Neural cell (in vitro differentiated cells): ENCODE data around the gene ADCY4. TPM values are rescaled to one million over a fixed set of nuclear protein-coding genes. Genes with fewer than 3 reads are reported as not detected.

Source experiments
- H2AFZ ChIP-seq: fragments of 200-600, 300-800 bp; sonication (generic), shearing (Covaris generic); 2 replicates; pipeline ENCODE4 v1.6.0; 2014; ENCODE audit warnings: low read depth, mild to moderate bottlenecking, antibody characterized with exemption, low read length, moderate library complexity
- H3F3A ChIP-seq: fragments of 200-600 bp; shearing (Covaris generic); 2 replicates; pipeline ENCODE4 v1.6.1; 2016; ENCODE audit warnings: mild to moderate bottlenecking, moderate library complexity, mixed read lengths, antibody characterized with exemption, low read length; ENCODE audit not compliant: insufficient read depth, poor library complexity, severe bottlenecking
- H3K27ac ChIP-seq: fragments of 200-600, 300-800 bp; sonication (generic), shearing (Covaris generic); 2 replicates; pipeline ENCODE4 v1.5.1; 2014; ENCODE audit warnings: mild to moderate bottlenecking, low read length, moderate library complexity
- H3K27me3 ChIP-seq: fragments of 300-800, 200-600 bp; sonication (generic), shearing (Covaris generic); 2 replicates; pipeline ENCODE4 v1.6.0; 2014; ENCODE audit warnings: mild to moderate bottlenecking, low read depth, low read length, moderate library complexity; ENCODE audit not compliant: insufficient read depth
- H3K36me3 ChIP-seq: fragments of 300-800, 200-600 bp; sonication (generic), shearing (Covaris generic); 2 replicates; pipeline ENCODE4 v1.5.1; 2014; ENCODE audit warnings: mild to moderate bottlenecking, antibody characterized with exemption, low read length, moderate library complexity; ENCODE audit not compliant: insufficient read depth
- H3K4me2 ChIP-seq: fragments of 300-800, 200-600 bp; sonication (generic), shearing (Covaris generic); 2 replicates; pipeline ENCODE4 v1.6.0; 2014; ENCODE audit warnings: mild to moderate bottlenecking, low read length
- H3K4me3 ChIP-seq: fragments of 300-800, 200-600 bp; sonication (generic), shearing (Covaris generic); 2 replicates; pipeline ENCODE4 v1.5.1; 2014; ENCODE audit warnings: mild to moderate bottlenecking, low read length, moderate library complexity
- H3K79me2 ChIP-seq: fragments of 200-600 bp; shearing (Covaris generic); replicated peaks from 2 replicates; pipeline ENCODE4 v1.6.0; 2014; ENCODE audit warnings: mild to moderate bottlenecking, low read length, moderate library complexity; ENCODE audit not compliant: insufficient read depth
- H3K9ac ChIP-seq: fragments of 300-800, 200-600 bp; sonication (generic), shearing (Covaris generic); 2 replicates; pipeline ENCODE4 v1.6.1; 2016; ENCODE audit warnings: mild to moderate bottlenecking, low read length, mixed read lengths
- H3K9me2 ChIP-seq: fragments of 200-600 bp; shearing (Covaris generic); 2 replicates; pipeline ENCODE4 v1.6.1; 2016; ENCODE audit warnings: mild to moderate bottlenecking, low read length, mixed read lengths; ENCODE audit not compliant: insufficient read depth
- H3K9me3 ChIP-seq: fragments of 200-600, 300-800 bp; sonication (generic), shearing (Covaris generic); 2 replicates; pipeline ENCODE4 v1.6.1; 2016; ENCODE audit warnings: mild to moderate bottlenecking, mixed run types, low read length, moderate library complexity, mixed read lengths
- H4K20me1 ChIP-seq: fragments of 200-600 bp; shearing (Covaris generic); 2 replicates; pipeline ENCODE4 v1.6.1; 2016; ENCODE audit warnings: mild to moderate bottlenecking, mixed run types; ENCODE audit not compliant: insufficient read depth
- EP300 ChIP-seq: fragments of 450-650 bp; conservative IDR thresholded peaks from 2 replicates; pipeline ENCODE4 v1.6.1; 2014; ENCODE audit warnings: antibody characterized with exemption, mild to moderate bottlenecking, moderate library complexity; ENCODE audit not compliant: poor library complexity, severe bottlenecking
- MXI1 ChIP-seq: fragments of 450-650 bp; conservative IDR thresholded peaks from 2 replicates; pipeline ENCODE4 v1.6.1; 2014; ENCODE audit warnings: antibody characterized with exemption, mild to moderate bottlenecking; ENCODE audit not compliant: poor library complexity, severe bottlenecking
- POLR2AphosphoS5 ChIP-seq: IDR thresholded peaks from 2 replicates; pipeline ENCODE4 v1.6.1; 2012
- RAD21 ChIP-seq: fragments of 450-650 bp; conservative IDR thresholded peaks from 2 replicates; pipeline ENCODE4 v1.6.1; 2014; ENCODE audit warnings: antibody characterized with exemption, mild to moderate bottlenecking, moderate library complexity
- SMC3 ChIP-seq: fragments of 450-650 bp; conservative IDR thresholded peaks from 2 replicates; pipeline ENCODE4 v1.6.1; 2014; ENCODE audit warnings: antibody characterized with exemption, mild to moderate bottlenecking, moderate library complexity; ENCODE audit not compliant: poor library complexity
- TAF1 ChIP-seq: IDR thresholded peaks from 2 replicates; pipeline ENCODE4 v1.6.1; 2012; ENCODE audit warnings: low read depth
- polyA plus RNA-seq: library from polyadenylated mRNA; depleted of rRNA; stranded (reverse); fragments of >200 nt; gene quantifications from 2 replicates; pipeline ENCODE4 v1.2.3, GENCODE V29; 2014
- TF ChIP-seq, protein P1 (sequence below): fragments of 450-650 bp; IDR thresholded peaks from 2 replicates; pipeline ENCODE4 v1.5.1; 2014; ENCODE audit warnings: antibody characterized with exemption, mild to moderate bottlenecking, moderate library complexity; ENCODE audit not compliant: poor library complexity, severe bottlenecking
- TF ChIP-seq, protein P2 (sequence below): IDR thresholded peaks from 2 replicates; pipeline ENCODE4 v1.6.1; 2012; ENCODE audit warnings: borderline replicate concordance

Gene ADCY4
- polyA plus RNA-seq, 1 donor from 2014 or later, result not detected

DNA sequence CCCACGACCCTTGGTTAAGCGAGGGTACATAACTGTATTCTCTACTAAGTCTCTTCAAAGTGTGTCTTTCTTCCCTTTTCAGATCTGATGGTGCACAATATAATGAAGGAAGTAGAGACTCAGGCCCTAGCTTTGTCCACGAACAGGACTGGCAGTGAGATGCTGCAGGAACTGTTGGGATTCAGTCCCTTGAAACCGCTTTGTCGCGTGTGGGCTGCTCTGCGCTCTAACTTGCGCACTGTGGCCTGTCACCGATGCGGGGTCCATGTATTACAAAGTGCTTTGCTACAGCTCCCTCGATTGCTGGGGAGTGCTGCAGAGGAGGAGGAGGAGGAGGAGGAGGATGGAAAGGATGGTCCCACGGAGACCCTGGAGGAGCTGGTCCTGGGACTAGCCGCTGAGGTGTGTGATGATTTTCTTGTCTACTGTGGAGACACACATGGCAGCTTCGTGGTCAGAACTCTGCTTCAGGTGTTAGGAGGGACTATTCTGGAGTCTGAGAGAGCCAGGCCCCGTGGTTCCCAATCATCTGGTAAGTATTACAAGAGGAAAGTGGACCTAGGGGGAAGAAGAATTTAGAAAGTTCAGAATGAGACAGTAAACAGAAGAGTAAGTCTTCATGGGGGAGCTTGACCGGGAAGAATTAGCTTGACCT, 34.4 kb downstream of the ADCY4 start:
- no peaks in the 10 kb centered on the region for H3K9me2 ChIP-seq
- peak overlapping the region; percentile 68 for H3K4me2 ChIP-seq
- H2AFZ ChIP-seq, result peak overlapping the region; percentile 91
- H3K36me3 ChIP-seq, result no peaks in the 10 kb centered on the region
- peak overlapping the region; percentile 70 for H3K9ac ChIP-seq
- TF ChIP-seq EP300 (no peak), MXI1 (no peak), TAF1 (no peak), SMC3 (no peak), RAD21 (no peak)
- TF ChIP-seq, protein P1, sequence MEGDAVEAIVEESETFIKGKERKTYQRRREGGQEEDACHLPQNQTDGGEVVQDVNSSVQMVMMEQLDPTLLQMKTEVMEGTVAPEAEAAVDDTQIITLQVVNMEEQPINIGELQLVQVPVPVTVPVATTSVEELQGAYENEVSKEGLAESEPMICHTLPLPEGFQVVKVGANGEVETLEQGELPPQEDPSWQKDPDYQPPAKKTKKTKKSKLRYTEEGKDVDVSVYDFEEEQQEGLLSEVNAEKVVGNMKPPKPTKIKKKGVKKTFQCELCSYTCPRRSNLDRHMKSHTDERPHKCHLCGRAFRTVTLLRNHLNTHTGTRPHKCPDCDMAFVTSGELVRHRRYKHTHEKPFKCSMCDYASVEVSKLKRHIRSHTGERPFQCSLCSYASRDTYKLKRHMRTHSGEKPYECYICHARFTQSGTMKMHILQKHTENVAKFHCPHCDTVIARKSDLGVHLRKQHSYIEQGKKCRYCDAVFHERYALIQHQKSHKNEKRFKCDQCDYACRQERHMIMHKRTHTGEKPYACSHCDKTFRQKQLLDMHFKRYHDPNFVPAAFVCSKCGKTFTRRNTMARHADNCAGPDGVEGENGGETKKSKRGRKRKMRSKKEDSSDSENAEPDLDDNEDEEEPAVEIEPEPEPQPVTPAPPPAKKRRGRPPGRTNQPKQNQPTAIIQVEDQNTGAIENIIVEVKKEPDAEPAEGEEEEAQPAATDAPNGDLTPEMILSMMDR, result no peak
- TF ChIP-seq, protein P2, sequence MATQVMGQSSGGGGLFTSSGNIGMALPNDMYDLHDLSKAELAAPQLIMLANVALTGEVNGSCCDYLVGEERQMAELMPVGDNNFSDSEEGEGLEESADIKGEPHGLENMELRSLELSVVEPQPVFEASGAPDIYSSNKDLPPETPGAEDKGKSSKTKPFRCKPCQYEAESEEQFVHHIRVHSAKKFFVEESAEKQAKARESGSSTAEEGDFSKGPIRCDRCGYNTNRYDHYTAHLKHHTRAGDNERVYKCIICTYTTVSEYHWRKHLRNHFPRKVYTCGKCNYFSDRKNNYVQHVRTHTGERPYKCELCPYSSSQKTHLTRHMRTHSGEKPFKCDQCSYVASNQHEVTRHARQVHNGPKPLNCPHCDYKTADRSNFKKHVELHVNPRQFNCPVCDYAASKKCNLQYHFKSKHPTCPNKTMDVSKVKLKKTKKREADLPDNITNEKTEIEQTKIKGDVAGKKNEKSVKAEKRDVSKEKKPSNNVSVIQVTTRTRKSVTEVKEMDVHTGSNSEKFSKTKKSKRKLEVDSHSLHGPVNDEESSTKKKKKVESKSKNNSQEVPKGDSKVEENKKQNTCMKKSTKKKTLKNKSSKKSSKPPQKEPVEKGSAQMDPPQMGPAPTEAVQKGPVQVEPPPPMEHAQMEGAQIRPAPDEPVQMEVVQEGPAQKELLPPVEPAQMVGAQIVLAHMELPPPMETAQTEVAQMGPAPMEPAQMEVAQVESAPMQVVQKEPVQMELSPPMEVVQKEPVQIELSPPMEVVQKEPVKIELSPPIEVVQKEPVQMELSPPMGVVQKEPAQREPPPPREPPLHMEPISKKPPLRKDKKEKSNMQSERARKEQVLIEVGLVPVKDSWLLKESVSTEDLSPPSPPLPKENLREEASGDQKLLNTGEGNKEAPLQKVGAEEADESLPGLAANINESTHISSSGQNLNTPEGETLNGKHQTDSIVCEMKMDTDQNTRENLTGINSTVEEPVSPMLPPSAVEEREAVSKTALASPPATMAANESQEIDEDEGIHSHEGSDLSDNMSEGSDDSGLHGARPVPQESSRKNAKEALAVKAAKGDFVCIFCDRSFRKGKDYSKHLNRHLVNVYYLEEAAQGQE, result no peak
- no peaks in the 10 kb centered on the region for H3F3A ChIP-seq
- H3K27me3 ChIP-seq, result no peaks in the 10 kb centered on the region
- peak overlapping the region; percentile 42 for H3K27ac ChIP-seq
- H3K4me3 ChIP-seq, result peak overlapping the region; percentile 97
- no peaks in the 10 kb centered on the region for H4K20me1 ChIP-seq
- H3K79me2 ChIP-seq, result no peaks in the 10 kb centered on the region
- no peaks in the 10 kb centered on the region for H3K9me3 ChIP-seq

DNA sequence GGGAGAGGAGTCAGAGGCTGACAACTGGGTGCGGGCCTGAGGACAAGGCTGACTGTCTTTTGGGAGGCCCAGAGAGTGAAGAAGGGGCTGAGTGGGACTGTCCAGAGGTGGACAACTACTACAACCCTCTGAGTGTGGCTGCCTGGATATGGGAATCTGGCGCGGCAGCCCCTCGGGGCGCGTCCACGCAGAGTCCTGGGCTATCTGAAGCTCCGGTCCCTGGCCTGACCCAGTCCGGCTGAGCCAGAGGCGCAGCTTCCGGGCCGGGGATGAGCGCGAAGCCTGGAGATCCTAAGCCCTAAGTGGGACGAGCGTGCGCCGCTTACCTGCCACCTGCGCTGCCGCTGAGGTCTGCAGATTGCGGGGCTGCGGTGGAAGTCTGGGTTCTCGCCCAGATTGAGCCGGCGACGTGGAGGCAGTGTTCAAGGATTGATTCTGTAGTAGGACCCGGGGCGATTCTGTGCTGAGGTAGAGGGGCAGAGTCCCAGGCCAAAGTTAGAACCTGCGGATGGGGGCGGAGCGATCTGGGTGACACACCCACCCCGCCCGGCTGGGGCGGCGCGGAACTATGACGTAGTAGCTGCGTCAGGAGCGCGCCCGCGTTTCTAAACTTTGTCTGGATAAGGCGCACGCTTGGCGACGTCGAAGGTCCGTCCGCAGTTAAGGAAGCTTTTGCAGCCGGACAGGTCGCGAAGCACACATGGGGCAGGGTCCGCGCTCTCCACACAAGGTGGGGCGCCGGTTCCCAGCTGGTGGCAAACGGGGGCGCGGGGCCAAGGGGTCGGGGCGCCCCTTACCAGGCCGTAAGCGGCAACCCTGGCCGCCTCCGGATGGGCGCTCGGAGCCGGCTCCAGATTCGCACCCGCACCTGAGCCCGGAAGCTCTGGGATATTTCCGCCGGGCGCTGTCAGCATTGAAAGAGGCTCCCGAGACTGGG, 35.3 kb downstream of the ADCY4 start, which contains the start of the genes DHRS1 and NOP9:
Gene DHRS1 (minus strand): TSS at position 526 of the 937 bp plus-strand sequence. CDS start 674 bp downstream, outside the sequence.
Gene NOP9 (plus strand): TSS at position 596 of the 937 bp plus-strand sequence. CDS start 105 bp downstream, at position 701.
- no peaks in the 10 kb centered on the region for H3K36me3 ChIP-seq
- peak within 1 kb of the TSS; percentile 42 for H3K27ac ChIP-seq

More for the DNA sequence above, 35.3 kb downstream of the ADCY4 start, which contains the start of the genes DHRS1 and NOP9:
- Histone ChIP-seq H4K20me1 (no peaks in the 10 kb centered on the region), H3K4me2 (peak within 1 kb of the TSS; percentile 95), H3K4me3 (peak within 1 kb of the TSS; percentile 97), H3K9me3 (no peaks in the 10 kb centered on the region), H2AFZ (peak within 1 kb of the TSS; percentile 91), H3F3A (no peaks in the 10 kb centered on the region), H3K27me3 (no peaks in the 10 kb centered on the region), H3K9me2 (no peaks in the 10 kb centered on the region), H3K9ac (peak within 1 kb of the TSS; percentile 70), H3K79me2 (no peaks in the 10 kb centered on the region)
- TF ChIP-seq, protein P2, result no peak
- peak; percentile 40 for TF ChIP-seq EP300
- peak; percentile 97 for TF ChIP-seq MXI1
- peak; percentile 81 for TF ChIP-seq POLR2AphosphoS5
